ENCODE measurements around the gene NCAPD2. TPM values are rescaled to one million over a fixed set of nuclear protein-coding genes. Genes with fewer than 3 reads are reported as not detected.
A peak's percentile ranks its signal among the peaks of the same experiment; 100 is the strongest.

Gene NCAPD2
- total RNA-seq, 1 donor from 2014 or later, result 96.5 TPM

DNA sequence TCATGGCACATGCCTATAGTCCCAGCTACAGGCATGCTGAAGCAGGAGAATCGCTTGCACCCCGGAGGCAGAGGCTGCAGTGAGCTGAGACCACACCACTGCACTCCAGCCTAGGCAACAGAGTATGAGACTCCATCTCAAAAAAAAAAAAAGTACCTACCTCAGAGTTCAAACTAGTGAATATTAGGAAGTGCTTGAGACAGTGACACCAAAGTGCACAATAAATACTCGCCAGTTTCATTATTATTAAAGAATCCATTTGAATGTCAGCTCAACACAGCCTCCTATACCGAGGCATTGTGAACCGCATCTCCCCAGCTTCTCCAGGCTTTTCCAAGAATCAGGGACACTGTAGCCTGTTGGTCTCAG, 45.4 kb downstream of the NCAPD2 start:
- TF ChIP-seq, protein P1, sequence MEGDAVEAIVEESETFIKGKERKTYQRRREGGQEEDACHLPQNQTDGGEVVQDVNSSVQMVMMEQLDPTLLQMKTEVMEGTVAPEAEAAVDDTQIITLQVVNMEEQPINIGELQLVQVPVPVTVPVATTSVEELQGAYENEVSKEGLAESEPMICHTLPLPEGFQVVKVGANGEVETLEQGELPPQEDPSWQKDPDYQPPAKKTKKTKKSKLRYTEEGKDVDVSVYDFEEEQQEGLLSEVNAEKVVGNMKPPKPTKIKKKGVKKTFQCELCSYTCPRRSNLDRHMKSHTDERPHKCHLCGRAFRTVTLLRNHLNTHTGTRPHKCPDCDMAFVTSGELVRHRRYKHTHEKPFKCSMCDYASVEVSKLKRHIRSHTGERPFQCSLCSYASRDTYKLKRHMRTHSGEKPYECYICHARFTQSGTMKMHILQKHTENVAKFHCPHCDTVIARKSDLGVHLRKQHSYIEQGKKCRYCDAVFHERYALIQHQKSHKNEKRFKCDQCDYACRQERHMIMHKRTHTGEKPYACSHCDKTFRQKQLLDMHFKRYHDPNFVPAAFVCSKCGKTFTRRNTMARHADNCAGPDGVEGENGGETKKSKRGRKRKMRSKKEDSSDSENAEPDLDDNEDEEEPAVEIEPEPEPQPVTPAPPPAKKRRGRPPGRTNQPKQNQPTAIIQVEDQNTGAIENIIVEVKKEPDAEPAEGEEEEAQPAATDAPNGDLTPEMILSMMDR (conservative IDR thresholded peaks at IDR 0.05), result no peak
- peaks cover 29% of the 10 kb centered on the region for H3K36me3 Mint-ChIP-seq

GRCh38 chr12:6539707-6540134, 45.8 kb downstream of the NCAPD2 start:
- Mint-ChIP-seq H3K27ac (peak overlapping the region; percentile 100), H3K27me3 (peaks cover 6% of the 10 kb centered on the region), H3K4me3 (peak overlapping the region; percentile 76), H3K36me3 (peaks cover 32% of the 10 kb centered on the region), H3K9me3 (no peaks in the 10 kb centered on the region), H3K4me1 (ENCODE audit: unreplicated experiment) (peaks cover 40% of the 10 kb centered on the region)
- TF ChIP-seq, protein P1 (conservative IDR thresholded peaks at IDR 0.05), result no peak
- no peak for DNase-seq (ENCODE audit: extremely low spot score, unreplicated experiment)

More for the DNA sequence above, 45.4 kb downstream of the NCAPD2 start:
- peak overlapping the region; percentile 76 for H3K4me3 Mint-ChIP-seq
- peaks cover 6% of the 10 kb centered on the region for H3K27me3 Mint-ChIP-seq
- H3K4me1 Mint-ChIP-seq (ENCODE audit: unreplicated experiment), result peaks cover 40% of the 10 kb centered on the region
- DNase-seq (ENCODE audit: extremely low spot score, unreplicated experiment), result no peak
- peak overlapping the region; percentile 100 for H3K27ac Mint-ChIP-seq
- H3K9me3 Mint-ChIP-seq, result no peaks in the 10 kb centered on the region

DNA sequence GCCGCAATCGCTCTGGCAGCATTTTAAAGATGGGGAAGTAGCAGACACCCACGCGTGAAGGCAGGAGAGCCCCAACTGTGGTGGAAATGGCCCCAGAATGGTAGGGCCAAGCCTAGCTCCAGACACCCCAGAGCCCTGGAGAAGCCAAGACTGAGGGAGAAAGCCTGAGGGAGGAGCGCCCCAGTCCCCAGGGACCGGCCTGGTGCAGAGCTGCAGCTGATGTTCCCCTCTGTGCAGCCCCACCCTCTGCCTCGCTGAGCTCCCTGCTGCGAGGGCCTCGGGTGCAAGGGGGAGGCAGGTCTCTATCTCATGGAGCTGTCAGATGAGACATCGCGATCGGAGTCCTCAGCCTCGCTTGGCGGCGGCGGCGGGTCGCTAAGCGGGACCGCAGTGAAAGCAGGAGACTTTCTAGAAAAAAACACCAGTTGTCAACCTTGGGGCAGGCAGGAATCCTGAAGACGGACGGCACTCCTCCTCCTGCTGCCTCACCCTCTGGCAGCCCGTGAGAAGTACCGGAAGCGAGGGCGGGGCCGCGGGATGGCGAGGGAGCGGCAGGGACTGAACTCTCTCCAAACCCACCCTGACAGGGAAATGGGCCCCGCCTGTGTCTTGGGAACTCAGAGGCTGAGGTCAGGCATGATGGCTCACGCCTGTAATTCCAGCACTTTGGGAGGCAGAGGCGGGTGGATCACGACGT, 46.4 kb downstream of the NCAPD2 start:
- H3K36me3 Mint-ChIP-seq, result peaks cover 28% of the 10 kb centered on the region
- DNase-seq (ENCODE audit: extremely low spot score, unreplicated experiment), result peak; percentile 84
- H3K9me3 Mint-ChIP-seq, result no peaks in the 10 kb centered on the region
- TF ChIP-seq, protein P1 (conservative IDR thresholded peaks at IDR 0.05), result no peak
- H3K4me1 Mint-ChIP-seq (ENCODE audit: unreplicated experiment), result peaks cover 40% of the 10 kb centered on the region
- H3K27me3 Mint-ChIP-seq, result peaks cover 5% of the 10 kb centered on the region
- peak overlapping the region; percentile 76 for H3K4me3 Mint-ChIP-seq
- H3K27ac Mint-ChIP-seq, result peak overlapping the region; percentile 100

DNA sequence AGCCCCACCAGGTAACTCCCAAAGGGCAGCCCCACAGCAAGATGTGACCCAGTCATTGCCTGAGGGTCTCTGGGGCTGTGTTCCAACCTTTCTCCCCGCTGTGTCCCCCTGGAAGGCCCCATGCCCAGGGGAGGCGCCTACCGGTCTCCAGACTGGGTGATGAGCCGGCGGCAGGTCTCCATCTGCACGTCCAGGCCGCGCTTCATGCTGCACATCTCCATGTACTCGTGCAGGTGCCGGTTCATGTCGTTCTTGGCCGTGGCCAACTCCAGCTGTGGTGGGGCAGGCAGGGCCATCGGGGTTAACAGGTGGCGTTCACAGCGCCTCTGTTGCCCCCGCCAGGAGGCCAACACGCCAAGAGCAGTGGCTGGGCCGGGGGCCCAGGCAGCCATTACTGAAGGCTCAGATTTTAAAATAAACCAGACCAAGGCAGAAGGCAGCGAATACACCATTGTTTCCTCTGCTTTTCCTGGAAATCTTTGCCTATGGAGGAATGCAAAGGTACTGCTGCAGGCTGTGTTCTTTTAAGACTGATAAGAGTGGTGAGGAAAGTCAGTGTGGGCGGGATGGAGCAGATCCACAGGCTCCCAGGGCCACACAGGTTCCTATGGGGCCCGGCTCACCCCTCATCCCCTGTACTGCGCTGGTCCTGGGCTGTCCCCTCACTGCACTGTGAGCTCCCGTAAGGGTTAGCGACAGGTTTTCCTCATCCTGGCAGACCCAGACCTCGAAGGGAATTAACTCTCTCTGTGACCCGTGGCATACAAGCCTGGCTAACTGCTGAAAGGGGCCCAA, 47.7 kb downstream of the NCAPD2 start:
- Mint-ChIP-seq H3K4me1 (ENCODE audit: unreplicated experiment) (peaks cover 37% of the 10 kb centered on the region), H3K27me3 (peaks cover 4% of the 10 kb centered on the region), H3K4me3 (peak overlapping the region; percentile 12), H3K9me3 (no peaks in the 10 kb centered on the region), H3K36me3 (peaks cover 26% of the 10 kb centered on the region), H3K27ac (peak overlapping the region; percentile 100)
- TF ChIP-seq, protein P1 (conservative IDR thresholded peaks at IDR 0.05), result no peak
- no peak for DNase-seq (ENCODE audit: extremely low spot score, unreplicated experiment)

DNA sequence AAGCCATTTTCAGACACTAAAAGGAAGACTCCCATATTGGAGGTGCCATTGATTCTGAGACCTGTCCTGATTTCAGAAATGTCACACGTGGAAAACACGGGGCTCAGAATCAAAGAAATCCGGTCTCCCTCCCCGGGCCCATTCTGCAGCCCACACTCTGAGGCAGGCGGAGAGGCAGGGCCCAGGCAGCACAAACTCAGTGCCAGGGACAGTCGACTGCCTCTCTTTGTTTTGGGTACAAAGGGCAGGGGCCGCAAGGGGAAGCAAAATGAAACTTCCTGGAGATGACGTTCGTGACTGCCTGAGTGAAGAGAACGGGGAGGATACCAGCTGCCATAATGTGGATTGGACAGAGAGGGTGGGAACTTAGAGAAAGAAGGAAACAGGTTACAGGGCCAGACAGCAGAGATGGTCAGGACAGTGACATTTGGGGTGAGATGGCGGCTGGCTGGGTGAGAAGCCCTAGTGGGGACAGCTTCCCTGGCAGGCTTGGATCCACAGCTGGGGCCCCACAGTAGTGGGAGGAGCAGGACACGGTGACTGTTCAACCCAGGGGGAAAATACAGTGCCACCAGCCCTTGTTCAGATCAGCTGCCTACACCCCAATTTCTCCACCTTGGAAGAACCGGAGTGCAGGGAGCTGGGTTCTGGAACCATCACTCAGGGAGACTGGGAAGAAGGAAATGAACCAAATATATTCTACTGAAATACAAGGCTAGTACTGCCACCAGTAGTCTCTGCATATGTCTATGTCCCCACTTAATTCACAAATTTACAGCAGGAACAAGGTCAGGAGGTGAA, 48.5 kb downstream of the NCAPD2 start:
- Mint-ChIP-seq H3K27me3 (peaks cover 4% of the 10 kb centered on the region), H3K36me3 (peaks cover 25% of the 10 kb centered on the region), H3K4me1 (ENCODE audit: unreplicated experiment) (peaks cover 35% of the 10 kb centered on the region), H3K27ac (peak overlapping the region; percentile 100), H3K9me3 (no peaks in the 10 kb centered on the region), H3K4me3 (peak overlapping the region; percentile 12)
- TF ChIP-seq, protein P1 (conservative IDR thresholded peaks at IDR 0.05), result no peak
- DNase-seq (ENCODE audit: extremely low spot score, unreplicated experiment), result no peak

Data from type B pancreatic cell (in vitro differentiated cells).